Measurements from ENCODE around the gene NUP98.

DNA sequence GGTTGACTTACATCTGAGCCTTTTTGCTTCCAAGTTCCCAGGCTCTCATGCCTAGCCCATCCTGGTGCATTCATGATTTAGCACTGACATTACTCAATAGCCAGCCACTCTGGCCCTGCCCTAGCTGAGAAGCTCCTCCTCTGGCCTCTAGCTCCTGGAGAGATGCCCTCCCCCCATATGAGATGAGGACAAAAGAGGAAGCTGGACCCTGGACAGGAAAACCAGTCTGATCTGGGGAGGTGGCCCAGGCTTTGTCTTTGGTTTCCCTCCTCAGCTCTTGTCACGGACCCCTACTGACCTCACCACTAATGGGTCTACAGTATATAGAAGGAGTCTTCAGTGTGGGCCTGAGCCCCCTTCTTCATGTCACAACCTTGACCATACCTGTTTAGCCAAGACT lies 40.4 kb upstream of the NUP98 start:
- TF ChIP-seq, protein P1, sequence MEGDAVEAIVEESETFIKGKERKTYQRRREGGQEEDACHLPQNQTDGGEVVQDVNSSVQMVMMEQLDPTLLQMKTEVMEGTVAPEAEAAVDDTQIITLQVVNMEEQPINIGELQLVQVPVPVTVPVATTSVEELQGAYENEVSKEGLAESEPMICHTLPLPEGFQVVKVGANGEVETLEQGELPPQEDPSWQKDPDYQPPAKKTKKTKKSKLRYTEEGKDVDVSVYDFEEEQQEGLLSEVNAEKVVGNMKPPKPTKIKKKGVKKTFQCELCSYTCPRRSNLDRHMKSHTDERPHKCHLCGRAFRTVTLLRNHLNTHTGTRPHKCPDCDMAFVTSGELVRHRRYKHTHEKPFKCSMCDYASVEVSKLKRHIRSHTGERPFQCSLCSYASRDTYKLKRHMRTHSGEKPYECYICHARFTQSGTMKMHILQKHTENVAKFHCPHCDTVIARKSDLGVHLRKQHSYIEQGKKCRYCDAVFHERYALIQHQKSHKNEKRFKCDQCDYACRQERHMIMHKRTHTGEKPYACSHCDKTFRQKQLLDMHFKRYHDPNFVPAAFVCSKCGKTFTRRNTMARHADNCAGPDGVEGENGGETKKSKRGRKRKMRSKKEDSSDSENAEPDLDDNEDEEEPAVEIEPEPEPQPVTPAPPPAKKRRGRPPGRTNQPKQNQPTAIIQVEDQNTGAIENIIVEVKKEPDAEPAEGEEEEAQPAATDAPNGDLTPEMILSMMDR (IDR thresholded peaks at IDR 0.05 in 2 of 3, conservative IDR thresholded peaks at IDR 0.05 in 1 of 3; ENCODE audit: borderline replicate concordance in 1 of 3, insufficient read depth in 1 of 3, low read depth in 2 of 3, low read length in 2 of 3) = no peak
- TF ChIP-seq RAD21 (IDR thresholded peaks at IDR 0.05; ENCODE audit: low read depth) (no peak), SRF (IDR thresholded peaks at IDR 0.05; ENCODE audit: low read depth) (no peak), SIN3A (IDR thresholded peaks at IDR 0.05; ENCODE audit: low read depth) (no peak), EZH2 (IDR thresholded peaks at IDR 0.05) (no peak), SP1 (IDR thresholded peaks at IDR 0.05; ENCODE audit: low read depth) (no peak), POLR2A (IDR thresholded peaks at IDR 0.05; ENCODE audit: borderline replicate concordance, extremely low read depth, insufficient read depth, insufficient read length) (no peak), POLR2AphosphoS5 (IDR thresholded peaks at IDR 0.05; ENCODE audit: low read depth, low read length) (no peak)
- TF ChIP-seq, protein P2, sequence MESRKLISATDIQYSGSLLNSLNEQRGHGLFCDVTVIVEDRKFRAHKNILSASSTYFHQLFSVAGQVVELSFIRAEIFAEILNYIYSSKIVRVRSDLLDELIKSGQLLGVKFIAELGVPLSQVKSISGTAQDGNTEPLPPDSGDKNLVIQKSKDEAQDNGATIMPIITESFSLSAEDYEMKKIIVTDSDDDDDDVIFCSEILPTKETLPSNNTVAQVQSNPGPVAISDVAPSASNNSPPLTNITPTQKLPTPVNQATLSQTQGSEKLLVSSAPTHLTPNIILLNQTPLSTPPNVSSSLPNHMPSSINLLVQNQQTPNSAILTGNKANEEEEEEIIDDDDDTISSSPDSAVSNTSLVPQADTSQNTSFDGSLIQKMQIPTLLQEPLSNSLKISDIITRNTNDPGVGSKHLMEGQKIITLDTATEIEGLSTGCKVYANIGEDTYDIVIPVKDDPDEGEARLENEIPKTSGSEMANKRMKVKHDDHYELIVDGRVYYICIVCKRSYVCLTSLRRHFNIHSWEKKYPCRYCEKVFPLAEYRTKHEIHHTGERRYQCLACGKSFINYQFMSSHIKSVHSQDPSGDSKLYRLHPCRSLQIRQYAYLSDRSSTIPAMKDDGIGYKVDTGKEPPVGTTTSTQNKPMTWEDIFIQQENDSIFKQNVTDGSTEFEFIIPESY (IDR thresholded peaks at IDR 0.05; ENCODE audit: extremely low read depth, insufficient replicate concordance, low read length) = no peak
- TF ChIP-seq, protein P3, sequence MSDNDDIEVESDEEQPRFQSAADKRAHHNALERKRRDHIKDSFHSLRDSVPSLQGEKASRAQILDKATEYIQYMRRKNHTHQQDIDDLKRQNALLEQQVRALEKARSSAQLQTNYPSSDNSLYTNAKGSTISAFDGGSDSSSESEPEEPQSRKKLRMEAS (IDR thresholded peaks at IDR 0.05) = no peak

Data from HCT116 (cell line).